MM.1S (cell line): ENCODE measurements around the gene CAV3.
A peak's percentile ranks its signal among the peaks of the same experiment; 100 is the strongest.

ENCODE experiments used
- EZH2 ChIP-seq: fragments of 300-600 bp; sonication (generic); optimal IDR thresholded peaks from 2 replicates; pipeline ENCODE3; 2017; ENCODE audit warnings: low read depth, mild to moderate bottlenecking, antibody characterized with exemption, low read length, mixed read lengths
- EZH2phosphoT487 ChIP-seq: fragments of 300-600 bp; sonication (generic); IDR thresholded peaks from 2 replicates; pipeline ENCODE4 v1.6.1; 2018; ENCODE audit warnings: antibody characterized with exemption, low read length
- TF ChIP-seq, protein P1 (sequence below): fragments of 300-600 bp; sonication (generic); IDR thresholded peaks from 2 replicates; pipeline ENCODE4 v1.5.1; 2016; ENCODE audit warnings: antibody characterized with exemption, low read length, mixed read lengths

- TF ChIP-seq, protein P1, sequence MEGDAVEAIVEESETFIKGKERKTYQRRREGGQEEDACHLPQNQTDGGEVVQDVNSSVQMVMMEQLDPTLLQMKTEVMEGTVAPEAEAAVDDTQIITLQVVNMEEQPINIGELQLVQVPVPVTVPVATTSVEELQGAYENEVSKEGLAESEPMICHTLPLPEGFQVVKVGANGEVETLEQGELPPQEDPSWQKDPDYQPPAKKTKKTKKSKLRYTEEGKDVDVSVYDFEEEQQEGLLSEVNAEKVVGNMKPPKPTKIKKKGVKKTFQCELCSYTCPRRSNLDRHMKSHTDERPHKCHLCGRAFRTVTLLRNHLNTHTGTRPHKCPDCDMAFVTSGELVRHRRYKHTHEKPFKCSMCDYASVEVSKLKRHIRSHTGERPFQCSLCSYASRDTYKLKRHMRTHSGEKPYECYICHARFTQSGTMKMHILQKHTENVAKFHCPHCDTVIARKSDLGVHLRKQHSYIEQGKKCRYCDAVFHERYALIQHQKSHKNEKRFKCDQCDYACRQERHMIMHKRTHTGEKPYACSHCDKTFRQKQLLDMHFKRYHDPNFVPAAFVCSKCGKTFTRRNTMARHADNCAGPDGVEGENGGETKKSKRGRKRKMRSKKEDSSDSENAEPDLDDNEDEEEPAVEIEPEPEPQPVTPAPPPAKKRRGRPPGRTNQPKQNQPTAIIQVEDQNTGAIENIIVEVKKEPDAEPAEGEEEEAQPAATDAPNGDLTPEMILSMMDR = peak; percentile 9; the same call in 1 of the 2 replicates
- TF ChIP-seq EZH2 (no peak), EZH2phosphoT487 (no peak)
Observed at GRCh38 chr3:8767667-8768363, 34.2 kb downstream of the CAV3 start.
